ENCODE data around the gene CD14. TPM values are rescaled to one million over a fixed set of nuclear protein-coding genes. Genes with fewer than 3 reads are reported as not detected.
A peak's percentile ranks its signal among the peaks of the same experiment; 100 is the strongest.

CD14 gene
- total RNA-seq, 1 experiment from 2014 or later: 0.41 TPM

GRCh38 chr5:140632366-140633020 is 482 bp downstream of the CD14 start:
- Histone ChIP-seq H3K4me3 (ENCODE audit: low read depth, low read length, poor library complexity, severe bottlenecking) (peak overlapping the region; percentile 40), H3K9me3 (ENCODE audit: low read depth, low read length, poor library complexity, severe bottlenecking) (peaks cover 14% of the 10 kb centered on the region), H3K36me3 (ENCODE audit: insufficient read depth, low read length, poor library complexity, severe bottlenecking) (no peaks in the 10 kb centered on the region), H3K27me3 (replicated peaks; ENCODE audit: insufficient read depth, low read depth, low read length, poor library complexity) (peaks cover 17% of the 10 kb centered on the region), H3K4me1 (ENCODE audit: insufficient read depth, low read length, poor library complexity, severe bottlenecking) (no peaks in the 10 kb centered on the region), H3K27ac (ENCODE audit: low read depth, low read length, poor library complexity, severe bottlenecking) (no peak overlapping the region)
- DNase-seq (ENCODE audit: low spot score): peak; percentile 33
- ChIA-PET POLR2A (ENCODE audit: low non-redundant PET) (no interaction called here), CTCF (no interaction called here)
- TF ChIP-seq EZH2 (IDR thresholded peaks at IDR 0.05; ENCODE audit: borderline replicate concordance, low read depth, low read length, poor library complexity, severe bottlenecking): no peak
- TF ChIP-seq CTCF (conservative IDR thresholded peaks at IDR 0.05; ENCODE audit: low read depth, low read length): no peak
- no TSS peak for BruUV-seq (replicated peaks)
- intact Hi-C loops (cut with micrococcal nuclease; ENCODE audit: unreplicated experiment): no loop called here

GRCh38 chr5:140631831-140632365 is 1.1 kb downstream of the CD14 start:
- H3K36me3 ChIP-seq (ENCODE audit: insufficient read depth, low read length, poor library complexity, severe bottlenecking): no peaks in the 10 kb centered on the region
- DNase-seq (ENCODE audit: low spot score): no peak
- ChIA-PET POLR2A (ENCODE audit: low non-redundant PET) (no interaction called here), CTCF (no interaction called here)
- H3K4me3 ChIP-seq (ENCODE audit: low read depth, low read length, poor library complexity, severe bottlenecking): peak overlapping the region; percentile 40
- no peaks in the 10 kb centered on the region for H3K4me1 ChIP-seq (ENCODE audit: insufficient read depth, low read length, poor library complexity, severe bottlenecking)
- peaks cover 20% of the 10 kb centered on the region for H3K9me3 ChIP-seq (ENCODE audit: low read depth, low read length, poor library complexity, severe bottlenecking)
- TF ChIP-seq EZH2 (IDR thresholded peaks at IDR 0.05; ENCODE audit: borderline replicate concordance, low read depth, low read length, poor library complexity, severe bottlenecking): no peak
- no peak for TF ChIP-seq CTCF (conservative IDR thresholded peaks at IDR 0.05; ENCODE audit: low read depth, low read length)
- intact Hi-C loops (cut with micrococcal nuclease; ENCODE audit: unreplicated experiment): no loop called here
- H3K27me3 ChIP-seq (replicated peaks; ENCODE audit: insufficient read depth, low read depth, low read length, poor library complexity): peaks cover 17% of the 10 kb centered on the region
- H3K27ac ChIP-seq (ENCODE audit: low read depth, low read length, poor library complexity, severe bottlenecking): no peak overlapping the region
- no TSS peak for BruUV-seq (replicated peaks)

GRCh38 chr5:140631036-140631417 is 1.9 kb downstream of the CD14 start:
- Histone ChIP-seq H3K27me3 (replicated peaks; ENCODE audit: insufficient read depth, low read depth, low read length, poor library complexity) (peaks cover 17% of the 10 kb centered on the region), H3K4me1 (ENCODE audit: insufficient read depth, low read length, poor library complexity, severe bottlenecking) (no peaks in the 10 kb centered on the region), H3K9me3 (ENCODE audit: low read depth, low read length, poor library complexity, severe bottlenecking) (peaks cover 20% of the 10 kb centered on the region), H3K36me3 (ENCODE audit: insufficient read depth, low read length, poor library complexity, severe bottlenecking) (no peaks in the 10 kb centered on the region), H3K4me3 (ENCODE audit: low read depth, low read length, poor library complexity, severe bottlenecking) (no peak overlapping the region), H3K27ac (ENCODE audit: low read depth, low read length, poor library complexity, severe bottlenecking) (no peak overlapping the region)
- CTCF ChIA-PET: no interaction called here
- DNase-seq (ENCODE audit: low spot score): no peak
- intact Hi-C loops (cut with micrococcal nuclease; ENCODE audit: unreplicated experiment): no loop called here
- BruUV-seq (replicated peaks): no TSS peak
- TF ChIP-seq CTCF (conservative IDR thresholded peaks at IDR 0.05; ENCODE audit: low read depth, low read length): no peak
- no peak for TF ChIP-seq EZH2 (IDR thresholded peaks at IDR 0.05; ENCODE audit: borderline replicate concordance, low read depth, low read length, poor library complexity, severe bottlenecking)
- POLR2A ChIA-PET (ENCODE audit: low non-redundant PET): no interaction called here
